Bronchial epithelial cell (primary cell): ENCODE data around the gene SRCIN1. TPM values are rescaled to one million over a fixed set of nuclear protein-coding genes. Genes with fewer than 3 reads are reported as not detected.

Source experiments
- DNase-seq: peaks from one replicate; pipeline ENCODE4 v3.0.0-alpha.2; 2010; ENCODE audit warnings: low read depth
- FAIRE-seq: peaks from 2 replicates; lab custom pipeline; 2011; peaks lifted over from hg19 to GRCh38; lab: Jason Lieb, UNC
- H3K27me3 ChIP-seq: 2 replicates; pipeline ENCODE4 v1.5.1; 2011; ENCODE audit warnings: low read length; ENCODE audit not compliant: control insufficient read depth, insufficient read depth
- H3K36me3 ChIP-seq: 2 replicates; pipeline ENCODE4 v1.5.1; 2011; ENCODE audit warnings: low read length; ENCODE audit not compliant: control insufficient read depth, insufficient read depth
- H3K4me3 ChIP-seq: 2 replicates; pipeline ENCODE4 v1.5.1; 2011; ENCODE audit warnings: mild to moderate bottlenecking, low read depth, low read length, control low read depth
- CTCF ChIP-seq: IDR thresholded peaks from 2 replicates; pipeline ENCODE4 v1.5.1; 2011; ENCODE audit warnings: mild to moderate bottlenecking, moderate library complexity, low read length, control low read depth, inconsistent platforms; ENCODE audit not compliant: insufficient read depth, severe bottlenecking
- total RNA-seq: library from RNA; depleted of rRNA; stranded (reverse); fragments of >200 nt; gene quantifications from 2 replicates; pipeline ENCODE4 v1.2.1, GENCODE V29; 2014

SRCIN1 gene
- total RNA-seq, 1 donor from 2014 or later = under 0.01 TPM

- FAIRE-seq (no peak), DNase-seq (no peak)
- peaks cover 10% of the 10 kb centered on the region for H3K27me3 ChIP-seq
- TF ChIP-seq CTCF = no peak
- H3K36me3 ChIP-seq = no peaks in the 10 kb centered on the region
- H3K4me3 ChIP-seq = no peak overlapping the region
Observed at GRCh38 chr17:38601539-38602351, 4.0 kb downstream of the SRCIN1 start.

GRCh38 chr17:38600906-38601305 is 4.8 kb downstream of the SRCIN1 start:
- no peak for DNase-seq

GRCh38 chr17:38600416-38600815 is 5.3 kb downstream of the SRCIN1 start:
- FAIRE-seq (no peak), DNase-seq (no peak)
- H3K27me3 ChIP-seq = peaks cover 11% of the 10 kb centered on the region
- no peaks in the 10 kb centered on the region for H3K36me3 ChIP-seq
- no peak for TF ChIP-seq CTCF
- no peak overlapping the region for H3K4me3 ChIP-seq

More at GRCh38 chr17:38600906-38601305, 4.8 kb downstream of the SRCIN1 start:
- Histone ChIP-seq H3K27me3 (peaks cover 11% of the 10 kb centered on the region), H3K4me3 (no peak overlapping the region), H3K36me3 (no peaks in the 10 kb centered on the region)
- FAIRE-seq = no peak
- no peak for TF ChIP-seq CTCF

GRCh38 chr17:38599398-38599856 is 6.3 kb downstream of the SRCIN1 start:
- TF ChIP-seq CTCF = no peak
- DNase-seq = no peak
- Histone ChIP-seq H3K4me3 (no peak overlapping the region), H3K27me3 (peaks cover 9% of the 10 kb centered on the region), H3K36me3 (no peaks in the 10 kb centered on the region)
- no peak for FAIRE-seq

GRCh38 chr17:38598995-38599394 is 6.8 kb downstream of the SRCIN1 start:
- Histone ChIP-seq H3K4me3 (no peak overlapping the region), H3K36me3 (no peaks in the 10 kb centered on the region), H3K27me3 (peaks cover 9% of the 10 kb centered on the region)
- no peak for TF ChIP-seq CTCF
- DNase-seq (no peak), FAIRE-seq (no peak)

- peaks cover 11% of the 10 kb centered on the region for H3K27me3 ChIP-seq
- no peaks in the 10 kb centered on the region for H3K36me3 ChIP-seq
- FAIRE-seq (no peak), DNase-seq (peak; percentile 76)
- no peak for TF ChIP-seq CTCF
- H3K4me3 ChIP-seq = no peak overlapping the region
Observed at GRCh38 chr17:38598536-38598935, 7.2 kb downstream of the SRCIN1 start.
